Suppressor macrophage treated with lipopolysaccharide for 1 hour (primary cell): ENCODE results near the gene SYCP2.

Source experiments
- DNase-seq, 3 donors: peaks; one replicate each; pipeline ENCODE4 v3.0.0-alpha.2; 2020 to 2022

The SYCP2 gene

GRCh38 chr20:59820204-59821041 lies 113.0 kb downstream of the SYCP2 start:
- DNase-seq, result no peak

GRCh38 chr20:59819496-59820203 lies 113.8 kb downstream of the SYCP2 start:
- DNase-seq, result no peak

- DNase-seq, result no peak
These were observed 114.5 kb downstream of the SYCP2 start for GRCh38 chr20:59818911-59819310.

- no peak for DNase-seq
These were observed 115.4 kb downstream of the SYCP2 start for GRCh38 chr20:59817846-59818615.

GRCh38 chr20:59817406-59817805 lies 116.0 kb downstream of the SYCP2 start:
- DNase-seq, result no peak

- DNase-seq, result no peak
These were observed 117.2 kb downstream of the SYCP2 start for GRCh38 chr20:59816146-59816738.

GRCh38 chr20:59814840-59815340 lies 118.5 kb downstream of the SYCP2 start:
- no peak for DNase-seq

GRCh38 chr20:59813948-59814839 lies 119.2 kb downstream of the SYCP2 start:
- no peak for DNase-seq
